Measurements from ENCODE around the gene TFB2M.
"Not testable (repeated sequence)": the region's sequence is repeated elsewhere in the genome, so short reads cannot be mapped to it uniquely, and the experiment has no call there.

- TF ChIP-seq CTCF (conservative IDR thresholded peaks at IDR 0.05; ENCODE audit: low read length); EZH2phosphoT487 (IDR thresholded peaks at IDR 0.05; ENCODE audit: borderline replicate concordance): not testable (repeated sequence)
Observed at GRCh38 chr1:246571309-246571708, 5.2 kb upstream of the TFB2M start.
